Epithelial cell of proximal tubule (primary cell): ENCODE measurements around the gene DISC1. TPM values are rescaled to one million over a fixed set of nuclear protein-coding genes. Genes with fewer than 3 reads are reported as not detected.

Source experiments
- DNase-seq: peaks from one replicate; pipeline ENCODE4 v3.0.0-alpha.2; 2011; ENCODE audit warnings: low read depth
- H3K4me3 ChIP-seq: 2 replicates; pipeline ENCODE4 v1.5.1; 2011; ENCODE audit warnings: low read depth, mild to moderate bottlenecking, low read length
- total RNA-seq: library from RNA; depleted of rRNA; stranded (reverse); fragments of >200 nt; gene quantifications from 2 replicates; pipeline ENCODE4 v1.2.3, GENCODE V29; 2015
- TF ChIP-seq, protein P1 (sequence below): conservative IDR thresholded peaks from 2 replicates; pipeline ENCODE4 v1.5.1; 2012; ENCODE audit warnings: low read depth, mild to moderate bottlenecking, low read length

Gene DISC1
- total RNA-seq, 1 donor from 2014 or later = 3.1 TPM

- DNase-seq = no peak
- H3K4me3 ChIP-seq = no peak overlapping the region
- TF ChIP-seq, protein P1, sequence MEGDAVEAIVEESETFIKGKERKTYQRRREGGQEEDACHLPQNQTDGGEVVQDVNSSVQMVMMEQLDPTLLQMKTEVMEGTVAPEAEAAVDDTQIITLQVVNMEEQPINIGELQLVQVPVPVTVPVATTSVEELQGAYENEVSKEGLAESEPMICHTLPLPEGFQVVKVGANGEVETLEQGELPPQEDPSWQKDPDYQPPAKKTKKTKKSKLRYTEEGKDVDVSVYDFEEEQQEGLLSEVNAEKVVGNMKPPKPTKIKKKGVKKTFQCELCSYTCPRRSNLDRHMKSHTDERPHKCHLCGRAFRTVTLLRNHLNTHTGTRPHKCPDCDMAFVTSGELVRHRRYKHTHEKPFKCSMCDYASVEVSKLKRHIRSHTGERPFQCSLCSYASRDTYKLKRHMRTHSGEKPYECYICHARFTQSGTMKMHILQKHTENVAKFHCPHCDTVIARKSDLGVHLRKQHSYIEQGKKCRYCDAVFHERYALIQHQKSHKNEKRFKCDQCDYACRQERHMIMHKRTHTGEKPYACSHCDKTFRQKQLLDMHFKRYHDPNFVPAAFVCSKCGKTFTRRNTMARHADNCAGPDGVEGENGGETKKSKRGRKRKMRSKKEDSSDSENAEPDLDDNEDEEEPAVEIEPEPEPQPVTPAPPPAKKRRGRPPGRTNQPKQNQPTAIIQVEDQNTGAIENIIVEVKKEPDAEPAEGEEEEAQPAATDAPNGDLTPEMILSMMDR = no peak
Observed at GRCh38 chr1:231921646-231922345, 295.2 kb downstream of the DISC1 start.

- H3K4me3 ChIP-seq = no peak overlapping the region
- TF ChIP-seq, protein P1 = no peak
- no peak for DNase-seq
Observed at GRCh38 chr1:231923491-231924041, 297.0 kb downstream of the DISC1 start.

DNA sequence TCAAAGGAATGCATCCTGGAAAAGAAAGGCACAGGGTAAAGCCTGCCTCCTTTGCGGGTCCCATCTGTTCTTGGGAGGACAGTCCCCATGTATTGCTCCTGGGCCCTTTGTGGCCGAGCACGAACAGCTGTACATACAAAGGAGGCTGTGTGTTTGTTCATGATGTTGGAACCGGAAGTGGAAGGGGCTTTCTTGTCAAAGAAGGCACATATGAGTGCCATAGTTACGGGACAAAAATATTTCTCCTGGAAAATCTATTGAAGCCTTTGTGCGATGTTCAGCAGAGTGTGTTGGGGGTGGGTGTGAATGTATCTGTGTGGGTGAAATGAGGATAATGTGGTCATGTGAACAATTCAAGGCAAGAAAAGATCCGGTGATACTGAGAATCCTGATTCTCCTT, 297.6 kb downstream of the DISC1 start:
- no peak overlapping the region for H3K4me3 ChIP-seq
- TF ChIP-seq, protein P1 = no peak
- DNase-seq = no peak

- TF ChIP-seq, protein P1 = no peak
- no peak for DNase-seq
- no peak overlapping the region for H3K4me3 ChIP-seq
Observed at GRCh38 chr1:231925864-231926263, 299.3 kb downstream of the DISC1 start.

- TF ChIP-seq, protein P1 = no peak
- no peak for DNase-seq
- no peak overlapping the region for H3K4me3 ChIP-seq
Observed at GRCh38 chr1:231926340-231926739, 299.8 kb downstream of the DISC1 start.

GRCh38 chr1:231926933-231927332, 300.3 kb downstream of the DISC1 start:
- TF ChIP-seq, protein P1 = no peak
- no peak for DNase-seq
- no peak overlapping the region for H3K4me3 ChIP-seq

GRCh38 chr1:231927431-231927830, 300.8 kb downstream of the DISC1 start:
- TF ChIP-seq, protein P1 = no peak
- no peak for DNase-seq
- H3K4me3 ChIP-seq = no peak overlapping the region
